HG02763 (cell line): ENCODE measurements around the gene FBXO31.

ENCODE experiments used
- ATAC-seq: cut with Tn5 transposase; IDR thresholded peaks from one replicate; pipeline ENCODE4 v1.9.1; 2021; ENCODE audit warnings: mild to moderate bottlenecking, moderate library complexity; ENCODE audit not compliant: unreplicated experiment

Gene FBXO31

DNA sequence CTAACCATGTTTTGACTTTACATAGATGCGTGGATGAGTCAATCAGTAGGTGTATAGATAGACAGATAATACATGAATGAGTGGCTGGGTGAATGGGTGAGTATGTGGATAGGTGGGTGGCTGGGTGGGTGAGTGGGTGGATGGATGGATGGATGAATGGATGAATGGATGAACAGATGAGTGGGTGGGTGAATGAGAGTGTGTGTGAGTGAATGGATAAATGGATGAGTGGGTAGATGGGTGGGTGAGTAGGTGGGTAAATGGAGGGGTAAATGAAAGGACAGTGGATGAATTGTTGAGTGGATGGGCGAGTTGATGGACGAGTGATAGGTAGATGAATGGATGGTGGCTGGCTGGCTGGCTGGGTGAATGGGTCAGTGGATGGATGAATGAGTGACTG is 89.6 kb downstream of the FBXO31 start:
- ATAC-seq: no peak

DNA sequence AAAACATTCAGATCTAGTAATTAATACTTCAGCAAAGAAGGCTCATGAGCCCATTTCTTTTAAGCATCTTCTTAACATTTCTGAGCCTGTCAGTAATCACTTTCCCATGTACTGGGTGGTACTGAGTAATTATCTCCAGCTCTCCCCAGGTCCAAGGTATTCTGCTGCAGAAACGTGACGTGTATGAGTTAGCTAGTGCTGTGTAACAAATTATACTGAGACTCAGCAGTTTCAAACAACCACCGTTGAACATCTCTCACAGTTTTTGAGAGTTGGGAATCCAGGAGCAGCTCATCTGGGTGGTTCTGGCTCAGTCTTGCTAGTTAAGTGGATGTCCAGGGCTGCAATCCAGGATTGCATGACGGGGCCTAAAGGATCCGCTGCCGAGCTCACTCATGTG is 91.6 kb downstream of the FBXO31 start:
- ATAC-seq: no peak

DNA sequence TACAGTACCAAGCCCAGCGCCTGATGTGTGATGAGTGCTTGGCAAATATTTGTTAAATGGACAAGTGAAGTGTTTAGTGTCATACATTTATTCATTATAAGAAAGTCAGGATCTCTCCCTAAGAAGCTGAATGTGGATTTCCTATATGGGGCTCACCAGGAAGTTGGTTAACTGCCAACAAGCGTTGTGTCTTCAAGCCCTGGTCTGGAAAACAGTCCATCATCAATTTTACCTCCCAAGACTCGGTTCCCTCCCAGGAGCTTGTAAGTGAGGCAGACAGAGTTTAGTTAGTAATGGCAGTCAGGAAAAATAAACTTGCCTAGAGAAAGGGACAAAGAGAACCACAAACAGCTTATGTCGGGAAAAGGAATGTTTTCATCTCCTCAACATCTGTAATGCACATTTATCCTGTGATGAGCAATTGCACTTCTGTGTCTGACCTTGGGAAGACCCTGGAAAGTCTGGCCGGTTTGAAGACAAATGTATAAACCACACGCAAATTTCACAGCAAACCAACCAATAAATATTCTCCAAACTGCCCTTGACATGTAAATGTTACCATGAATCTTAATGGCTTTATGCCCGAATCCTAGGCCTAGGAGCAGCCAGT is 94.7 kb downstream of the FBXO31 start:
- ATAC-seq: no peak

DNA sequence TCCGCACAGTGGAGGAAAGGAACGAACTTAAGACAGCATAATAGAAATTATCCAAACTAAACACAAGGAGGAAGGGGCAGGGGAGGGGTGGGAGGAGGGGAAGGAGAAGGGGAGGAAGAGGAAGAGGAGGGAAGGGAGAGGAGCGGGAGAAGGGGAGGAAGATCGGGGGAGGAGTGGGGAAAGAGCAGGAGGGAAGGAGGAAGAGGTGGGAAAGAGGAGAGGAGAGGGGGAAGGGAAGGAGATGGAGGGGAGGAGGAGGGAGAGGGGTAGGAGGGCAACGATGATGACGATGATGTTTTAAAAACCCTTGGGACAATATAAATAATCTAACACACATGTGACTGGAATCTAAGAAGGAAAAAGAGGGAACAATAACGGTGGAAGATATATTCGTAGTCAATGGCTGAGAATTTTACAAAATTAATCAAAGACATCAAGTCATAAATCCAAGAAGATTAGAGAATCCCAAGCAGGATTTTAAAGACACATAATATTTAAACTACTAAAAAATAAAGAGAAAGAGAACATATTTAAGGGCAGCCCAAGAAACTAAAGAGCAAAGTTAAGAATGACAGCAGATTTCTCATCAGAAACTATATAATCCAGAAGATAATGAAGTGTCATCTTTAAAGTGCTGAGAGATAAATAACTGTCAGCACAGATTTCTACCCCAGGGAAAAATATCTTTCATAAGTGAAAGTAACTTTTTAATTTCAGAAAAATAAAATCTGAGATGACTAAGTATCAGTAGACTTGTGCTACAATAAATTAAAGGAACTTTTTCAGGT is 96.5 kb downstream of the FBXO31 start:
- ATAC-seq: no peak

DNA sequence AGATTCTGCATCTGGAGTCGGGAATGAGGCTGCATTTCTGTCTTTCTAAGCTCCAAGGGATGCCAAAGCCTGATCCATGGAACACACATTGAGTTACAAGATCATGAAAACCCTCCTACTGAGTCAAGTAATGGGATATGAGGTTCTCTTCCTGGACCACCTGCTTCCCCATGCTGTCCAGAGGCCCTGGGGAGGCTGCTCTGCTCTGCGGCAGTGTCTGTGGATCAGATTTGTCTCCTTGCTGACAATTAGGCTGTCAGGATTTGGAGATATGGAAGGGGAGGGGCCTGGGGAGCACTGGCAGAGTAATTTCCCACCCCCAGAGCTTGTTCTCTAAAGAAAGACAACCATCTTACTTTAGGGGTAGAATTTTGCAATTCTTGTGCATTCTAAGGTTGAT is 99.4 kb downstream of the FBXO31 start:
- no peak for ATAC-seq

DNA sequence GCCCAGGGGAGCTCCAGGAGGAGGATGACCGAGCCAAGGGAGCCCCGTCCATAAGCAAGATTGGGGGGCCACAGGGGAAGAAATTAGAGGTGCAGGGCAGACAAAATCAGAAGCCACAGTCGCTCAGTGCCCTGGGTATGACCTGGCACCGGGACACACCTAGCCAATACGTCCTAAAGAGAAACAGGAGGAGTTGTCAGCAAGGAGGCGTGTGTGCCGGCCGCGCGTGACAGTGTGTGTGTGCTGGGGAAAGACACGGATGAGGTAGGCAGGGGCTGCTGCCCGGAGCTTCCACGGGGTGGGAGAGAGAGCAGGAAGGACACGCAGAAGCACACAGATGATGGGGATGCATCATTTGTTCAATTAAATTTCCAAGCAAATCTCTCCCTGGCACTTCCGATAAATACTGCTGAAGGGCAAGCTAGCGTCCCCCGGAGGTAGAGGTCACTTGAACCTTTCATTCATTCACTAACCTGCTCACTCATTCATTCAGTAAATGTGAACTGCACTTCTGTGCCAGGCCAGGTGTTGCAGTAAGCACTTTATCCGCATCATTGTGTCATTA is 104.4 kb downstream of the FBXO31 start:
- no peak for ATAC-seq

DNA sequence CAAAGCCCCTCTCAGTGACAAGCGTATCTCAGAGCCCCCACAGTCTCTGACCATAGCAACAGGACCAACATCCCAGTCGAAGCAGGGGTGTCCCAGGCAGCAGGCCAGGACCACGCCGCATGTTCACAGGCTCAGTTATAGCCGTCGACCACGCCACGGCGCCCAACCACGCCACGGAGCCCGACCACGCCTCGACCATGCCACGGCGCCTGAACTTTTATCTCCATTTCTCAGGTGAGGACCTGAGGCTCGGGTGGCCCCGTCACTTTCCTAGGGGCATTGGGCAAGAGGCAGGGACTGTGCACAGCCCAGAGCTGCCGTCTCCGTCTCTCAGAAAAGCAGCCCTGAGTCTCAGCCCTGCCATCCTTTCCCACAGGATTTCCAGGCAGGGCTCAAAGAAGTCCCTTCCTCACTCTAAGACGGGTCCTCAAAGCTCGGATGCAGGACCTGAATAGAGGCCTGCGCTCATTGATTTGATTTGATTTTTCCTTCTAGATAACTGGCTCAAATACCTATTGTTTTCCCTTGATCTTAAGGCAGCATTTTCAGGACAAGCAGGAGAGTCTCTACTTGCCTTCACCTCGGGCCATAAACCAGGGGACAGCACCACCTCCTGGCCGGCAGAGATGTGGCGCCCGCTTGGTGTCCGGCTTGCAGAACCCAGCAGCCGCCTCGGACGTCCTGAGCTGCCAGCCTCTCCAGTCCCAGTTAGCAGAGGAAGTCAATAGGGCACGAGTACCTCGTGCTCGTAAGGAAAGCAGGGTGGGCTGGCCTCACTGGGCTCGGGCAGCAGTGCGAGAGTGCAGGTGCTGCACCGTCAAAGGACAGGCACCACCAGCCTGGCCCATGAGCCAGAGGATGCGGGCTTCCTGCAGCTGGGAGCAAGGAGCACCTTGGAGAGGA is 105.1 kb downstream of the FBXO31 start:
- ATAC-seq: no peak
